Aorta (tissue), 5 donors: ENCODE measurements around the gene MSI2. TPM values are rescaled to one million over a fixed set of nuclear protein-coding genes. Genes with fewer than 3 reads are reported as not detected.

Source experiments
- ATAC-seq: fragments of 200-7000 bp; cut with Tn5 transposase; one replicate; pipeline ENCODE4 v1.9.1; 2022; ENCODE audit warnings: moderate library complexity; ENCODE audit not compliant: low FRiP score
- DNase-seq, 2 donors: peaks; one replicate each; pipeline ENCODE4 v3.0.0-alpha.2; 2020
- H3K27ac ChIP-seq, 2 donors: one replicate each; pipeline ENCODE4 v1.5.1; 2013; ENCODE audit warnings: low read length in 2 of 2, mild to moderate bottlenecking in 2 of 2, moderate library complexity in 2 of 2, control low read depth in 1 of 2, inconsistent platforms in 1 of 2, low read depth in 1 of 2
- H3K27me3 ChIP-seq, 2 donors: one replicate each; pipeline ENCODE4 v1.6.1; 2013; ENCODE audit warnings: control low read depth in 1 of 2, low read length in 1 of 2, mild to moderate bottlenecking in 1 of 2, moderate library complexity in 1 of 2; ENCODE audit not compliant: insufficient read depth in 2 of 2, control insufficient read depth in 1 of 2
- H3K36me3 ChIP-seq, 2 donors: one replicate each; pipeline ENCODE4 v1.6.1; 2013; ENCODE audit warnings: control low read depth in 1 of 2, low read length in 1 of 2, mild to moderate bottlenecking in 1 of 2; ENCODE audit not compliant: insufficient read depth in 2 of 2, control insufficient read depth in 1 of 2
- H3K4me1 ChIP-seq, 2 donors: one replicate each; pipeline ENCODE4 v1.6.1; 2013; ENCODE audit warnings: low read length in 2 of 2, control low read depth in 1 of 2, mild to moderate bottlenecking in 1 of 2, moderate library complexity in 1 of 2; ENCODE audit not compliant: insufficient read depth in 2 of 2, control insufficient read depth in 1 of 2
- H3K4me3 ChIP-seq, 2 donors: one replicate each; pipeline ENCODE4 v1.5.1; 2013; ENCODE audit warnings: low read length in 2 of 2, control low read depth in 1 of 2, mild to moderate bottlenecking in 1 of 2
- H3K9me3 ChIP-seq: one replicate; pipeline ENCODE4 v1.6.1; 2013; ENCODE audit warnings: mild to moderate bottlenecking, low read length; ENCODE audit not compliant: control insufficient read depth
- WGBS, 2 donors: extraction: QIAGEN DNeasy Blood & Tissue Kit; methylation state at CpG; one replicate each; pipeline ENCODE4 v1.1.7; 2013; 5-methylcytosine and 5-hydroxymethylcytosine counted together
- intact Hi-C, 2 donors: fragments of 100-400 bp; cut with DNase I; formaldehyde crosslinking; loops; one replicate each; pipeline versions ENCODE4 v1.14.2 to v1.15.0; 2022
- polyA plus RNA-seq, 2 donors: library from polyadenylated mRNA; stranded (reverse); fragments of 200-250 nt; gene quantifications; one replicate each; pipeline ENCODE4 v1.2.3, GENCODE V29; 2013
- total RNA-seq, 2 donors: library from RNA; stranded (reverse); fragmentation: NEBNext Ultra II Directional; extraction: Animal tissue kit (Norgen Biotek cat#: 25700); gene quantifications; one replicate each; pipeline ENCODE4 v1.2.1, GENCODE V29; 2021
- donor health status: healthy with polysubstance abuse.
- donor health status: Bipolar disorder and iron deficiency.
- donor health status: DM: no; HTN: no; CAD: no.
- donor health status: DM: no; HTN: no; CAD: no.
- donor health status: DM: yes; HTN: yes; CAD: no.

The MSI2 gene
- total and polyA plus RNA-seq, 4 donors: 9.3 to 48.2 (median 29.1) TPM

DNA sequence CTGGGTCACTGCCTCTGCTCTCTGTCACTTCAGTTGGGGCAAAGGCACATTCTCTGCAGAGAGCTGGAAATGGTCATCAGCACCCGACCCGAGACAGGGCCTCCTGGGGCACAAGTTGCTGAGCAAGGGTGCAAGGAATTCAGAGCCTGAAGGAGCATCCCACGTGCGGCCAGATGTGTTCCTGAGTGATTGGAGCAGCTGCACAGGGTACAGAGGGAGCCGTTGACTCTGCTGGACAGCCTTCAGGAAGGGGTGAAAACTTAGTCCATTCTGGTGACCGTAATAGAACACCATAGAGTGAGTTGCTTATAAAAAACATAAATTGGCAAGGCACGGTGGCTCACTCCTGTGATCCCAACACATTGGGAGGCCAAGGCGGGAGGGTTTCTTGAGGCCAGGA is 382.0 kb downstream of the MSI2 start:
- Histone ChIP-seq H3K4me1 (no peaks in the 10 kb centered on the region), H3K27ac (no peak overlapping the region), H3K4me3 (no peak overlapping the region), H3K27me3 (no peaks in the 10 kb centered on the region), H3K36me3 (no peaks in the 10 kb centered on the region), H3K9me3 (no peaks in the 10 kb centered on the region)
- intact Hi-C loops: no loop called here
- ATAC-seq (no peak), DNase-seq (no peak)
- 93% methylated on average over 8 of the region's 8 CpGs for WGBS, 2 donors

- Histone ChIP-seq H3K27me3 (no peaks in the 10 kb centered on the region), H3K9me3 (no peaks in the 10 kb centered on the region), H3K36me3 (no peaks in the 10 kb centered on the region), H3K27ac (no peak overlapping the region), H3K4me1 (no peaks in the 10 kb centered on the region), H3K4me3 (no peak overlapping the region)
- 87 to 95% methylated on average over 5 of the region's 5 CpGs for WGBS, 2 donors
- intact Hi-C loops: no loop called here
- DNase-seq (no peak), ATAC-seq (no peak)
Observed at GRCh38 chr17:57639381-57639780, 383.1 kb downstream of the MSI2 start.

DNA sequence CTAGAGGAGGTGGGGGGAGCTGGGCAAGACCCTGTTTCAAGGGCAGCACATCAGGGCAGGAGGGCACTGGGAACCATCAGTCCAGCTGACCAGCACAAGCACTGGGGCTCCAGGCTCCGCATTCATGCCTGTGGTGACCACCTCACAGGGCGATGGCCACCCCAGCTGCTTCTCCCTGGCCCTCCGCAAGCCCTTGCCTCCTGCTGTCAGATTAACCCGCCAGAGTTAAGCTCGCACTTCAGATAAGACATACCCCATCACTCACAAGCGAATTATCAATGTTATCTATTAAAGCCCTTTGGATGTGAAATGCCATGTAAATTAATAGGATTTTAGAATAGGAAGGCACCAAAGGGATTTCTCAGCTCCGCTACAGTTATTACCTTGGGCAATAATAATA is 383.8 kb downstream of the MSI2 start:
- ATAC-seq (no peak), DNase-seq (no peak)
- Histone ChIP-seq H3K27me3 (no peaks in the 10 kb centered on the region), H3K9me3 (no peaks in the 10 kb centered on the region), H3K4me3 (no peak overlapping the region), H3K36me3 (no peaks in the 10 kb centered on the region), H3K4me1 (no peaks in the 10 kb centered on the region), H3K27ac (no peak overlapping the region)
- intact Hi-C loops: no loop called here
- WGBS, 2 donors: 88 to 98% methylated on average over 7 of the region's 7 CpGs

DNA sequence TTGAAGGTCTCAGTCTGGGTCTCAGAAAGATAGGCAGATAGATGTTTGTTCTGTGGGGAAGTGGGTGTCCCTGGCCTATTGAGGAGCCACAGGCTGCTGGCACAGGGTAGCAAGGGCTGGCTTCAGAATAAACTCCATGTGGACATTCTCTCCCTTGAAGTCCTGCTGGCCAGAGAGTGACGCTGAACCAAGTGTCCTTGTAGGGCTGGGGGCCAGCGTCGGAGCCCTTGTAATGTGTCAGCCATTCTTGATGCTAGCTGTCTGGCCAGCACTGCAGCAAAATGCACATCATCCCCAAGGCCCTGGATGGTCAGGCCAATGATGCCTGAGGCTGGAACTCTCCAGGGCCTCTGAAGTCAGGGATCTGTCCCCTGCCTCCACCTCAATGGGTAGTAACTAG is 385.4 kb downstream of the MSI2 start:
- DNase-seq: no peak
- ATAC-seq: no peak
- Histone ChIP-seq H3K27me3 (no peaks in the 10 kb centered on the region), H3K4me3 (no peak overlapping the region), H3K27ac (no peak overlapping the region), H3K36me3 (no peaks in the 10 kb centered on the region), H3K9me3 (no peaks in the 10 kb centered on the region), H3K4me1 (no peaks in the 10 kb centered on the region)
- 92 to 95% methylated on average over 3 of the region's 3 CpGs for WGBS, 2 donors
- intact Hi-C loops: no loop called here

- no peak overlapping the region for H3K27ac ChIP-seq
- ATAC-seq (no peak), DNase-seq (no peak)
- intact Hi-C loops: no loop called here
- no peaks in the 10 kb centered on the region for H3K36me3 ChIP-seq
- WGBS, 2 donors: 94% methylated on average over 8 of the region's 8 CpGs
- no peaks in the 10 kb centered on the region for H3K4me1 ChIP-seq
- H3K4me3 ChIP-seq: no peak overlapping the region
- H3K9me3 ChIP-seq: no peaks in the 10 kb centered on the region
- H3K27me3 ChIP-seq: no peaks in the 10 kb centered on the region
Observed at GRCh38 chr17:57643062-57643461, 386.7 kb downstream of the MSI2 start.

- intact Hi-C loops: no loop called here
- no peaks in the 10 kb centered on the region for H3K9me3 ChIP-seq
- ATAC-seq: no peak
- no peaks in the 10 kb centered on the region for H3K36me3 ChIP-seq
- no peak overlapping the region for H3K27ac ChIP-seq
- no peaks in the 10 kb centered on the region for H3K4me1 ChIP-seq
- WGBS, 2 donors: 82 to 87% methylated on average over 5 of the region's 5 CpGs
- no peak for DNase-seq
- H3K27me3 ChIP-seq: no peaks in the 10 kb centered on the region
- no peak overlapping the region for H3K4me3 ChIP-seq
Observed at GRCh38 chr17:57644326-57644725, 388.0 kb downstream of the MSI2 start.

DNA sequence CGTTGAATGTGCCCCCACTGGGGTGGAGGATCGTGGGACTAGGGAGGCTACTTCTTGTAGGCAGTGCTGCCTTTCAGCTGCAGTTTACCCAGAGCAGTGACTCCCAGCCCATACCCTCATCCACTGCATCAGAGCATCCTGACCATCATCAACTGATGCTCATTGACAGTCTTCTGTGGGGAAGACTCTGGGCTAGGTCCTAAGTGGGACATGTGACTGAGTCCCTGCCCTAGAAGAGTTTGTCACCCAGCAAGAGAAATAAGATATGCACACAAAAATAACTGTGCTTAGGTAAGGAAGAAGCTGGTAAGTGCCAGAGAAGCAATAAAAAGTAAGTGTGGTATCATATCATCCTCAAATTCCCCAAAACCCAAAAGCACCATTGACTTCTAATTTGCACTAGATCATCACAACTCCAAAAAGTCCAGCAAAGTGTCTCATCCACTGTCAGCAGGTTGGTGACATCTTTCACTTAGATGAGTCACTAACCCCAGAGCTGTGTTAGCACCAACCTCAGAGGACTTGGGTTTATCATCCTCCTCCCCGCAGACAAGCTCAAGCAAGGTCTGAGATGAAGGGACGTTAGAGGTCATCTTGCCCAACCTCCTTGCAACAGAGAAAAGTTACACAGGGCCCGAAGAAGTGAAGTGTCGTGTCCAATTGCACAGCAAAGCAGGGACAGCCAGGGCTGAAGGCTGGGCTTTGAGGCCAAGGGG is 389.8 kb downstream of the MSI2 start:
- Histone ChIP-seq H3K4me1 (no peaks in the 10 kb centered on the region), H3K27me3 (no peaks in the 10 kb centered on the region), H3K36me3 (no peaks in the 10 kb centered on the region), H3K9me3 (no peaks in the 10 kb centered on the region), H3K27ac (no peak overlapping the region), H3K4me3 (no peak overlapping the region)
- intact Hi-C loops: no loop called here
- WGBS, 2 donors: 89 to 91% methylated on average over 6 of the region's 6 CpGs
- ATAC-seq: peak; percentile 33
- DNase-seq: no peak

GRCh38 chr17:57648720-57649119 is 392.4 kb downstream of the MSI2 start:
- Histone ChIP-seq H3K4me1 (no peaks in the 10 kb centered on the region), H3K27ac (no peak overlapping the region), H3K4me3 (no peak overlapping the region), H3K27me3 (no peaks in the 10 kb centered on the region), H3K36me3 (no peaks in the 10 kb centered on the region), H3K9me3 (no peaks in the 10 kb centered on the region)
- intact Hi-C loops: no loop called here
- WGBS, 2 donors: 88 to 92% methylated on average over 5 of the region's 5 CpGs
- DNase-seq (no peak), ATAC-seq (no peak)

DNA sequence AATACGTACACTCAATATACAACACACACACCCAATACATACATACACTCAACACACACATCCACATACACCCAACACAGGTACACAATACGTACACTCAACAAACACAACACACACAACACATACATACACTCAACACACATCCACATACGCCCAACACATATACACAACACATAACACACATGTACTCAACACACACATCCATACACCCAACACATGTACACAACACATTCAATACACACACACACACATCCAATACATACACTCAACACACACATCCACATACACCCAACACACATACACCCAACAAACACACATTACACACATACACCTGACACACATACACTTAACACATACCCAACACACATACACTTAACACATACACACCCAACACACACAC is 392.9 kb downstream of the MSI2 start:
- no peak for ATAC-seq
- Histone ChIP-seq H3K4me3 (no peak overlapping the region), H3K27ac (no peak overlapping the region), H3K9me3 (no peaks in the 10 kb centered on the region), H3K4me1 (no peaks in the 10 kb centered on the region), H3K36me3 (no peaks in the 10 kb centered on the region), H3K27me3 (no peaks in the 10 kb centered on the region)
- intact Hi-C loops: no loop called here
- DNase-seq: no peak
- 98% methylated on average over 3 of the region's 3 CpGs for WGBS, 2 donors
